HG02870 (cell line): Measurements from ENCODE around the gene ARHGAP26.

Source experiments
- ATAC-seq: cut with Tn5 transposase; IDR thresholded peaks from one replicate; pipeline ENCODE4 v1.9.1; 2021; ENCODE audit warnings: mild to moderate bottlenecking, moderate library complexity; ENCODE audit not compliant: unreplicated experiment

The ARHGAP26 gene

DNA sequence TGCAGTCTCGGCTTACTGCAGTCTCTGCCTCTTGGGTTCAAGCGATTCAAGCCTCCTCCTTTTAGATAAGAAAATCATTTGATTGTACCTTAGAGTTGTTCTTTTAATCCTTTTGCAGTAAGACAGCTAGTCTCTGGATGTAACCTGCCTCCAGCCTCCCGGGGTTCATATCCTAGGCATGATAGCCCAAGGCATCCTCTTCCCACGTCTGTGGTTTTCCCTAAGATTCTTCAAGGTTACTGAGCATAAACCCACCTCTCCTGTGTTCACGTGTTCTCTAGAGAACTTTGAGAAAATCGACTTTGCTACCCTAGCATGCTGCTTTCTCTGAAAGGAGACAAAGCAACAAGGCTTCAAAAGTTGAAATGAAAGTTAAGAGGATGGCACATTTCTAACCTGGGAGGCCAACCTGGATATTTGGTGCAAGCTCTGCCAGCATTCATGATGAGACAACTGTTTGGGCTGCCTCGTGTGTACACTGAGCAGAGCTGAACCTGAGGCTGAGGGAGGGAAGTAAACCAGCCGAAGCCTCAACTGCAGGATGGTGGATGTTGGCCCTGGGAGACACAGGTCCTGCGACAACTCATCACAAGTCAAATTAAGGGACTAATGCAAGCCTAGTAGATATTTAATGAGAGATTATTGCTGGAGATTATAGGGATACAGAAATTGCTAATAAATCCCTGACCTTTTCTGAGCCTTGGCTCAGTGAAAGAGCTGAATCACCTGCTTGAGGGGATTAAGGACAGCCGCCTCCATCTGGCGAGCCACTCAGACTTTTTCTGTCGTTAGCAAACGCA lies 261.8 kb downstream of the ARHGAP26 start:
- ATAC-seq, result no peak

- ATAC-seq, result no peak
These were observed 262.3 kb downstream of the ARHGAP26 start for GRCh38 chr5:143032581-143032836.

DNA sequence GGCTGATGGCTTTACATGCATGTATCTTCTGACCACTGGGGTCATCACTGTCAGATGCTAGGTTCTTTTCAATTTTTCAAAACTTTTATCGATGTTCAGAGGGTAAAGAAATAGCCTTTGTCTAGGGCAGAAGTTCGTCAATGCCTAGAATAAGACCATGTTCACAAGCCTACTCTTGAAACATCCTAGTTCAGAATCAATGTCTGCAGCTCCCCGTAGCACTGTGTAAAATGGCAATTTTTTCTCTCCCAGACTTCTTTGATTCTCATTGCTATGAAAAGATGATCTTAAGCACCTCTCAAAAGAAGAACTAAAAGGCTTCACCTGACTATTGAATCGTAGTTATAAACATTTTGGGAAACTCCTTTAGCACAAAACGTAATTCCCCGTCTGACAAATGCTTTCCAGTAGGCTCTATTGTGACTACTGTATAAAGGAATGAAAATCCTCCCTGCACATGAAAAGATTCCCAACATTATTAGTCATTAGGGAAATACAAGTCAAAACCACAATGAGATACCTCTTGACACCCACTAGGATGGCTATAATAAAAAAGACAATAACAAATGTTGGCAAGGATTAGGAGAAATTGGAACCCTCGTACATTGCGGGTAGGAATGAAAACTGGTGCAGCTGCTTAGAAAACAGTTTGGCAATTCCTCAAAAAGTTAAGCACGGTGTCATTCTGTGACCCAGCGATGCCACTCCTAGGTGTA lies 263.5 kb downstream of the ARHGAP26 start:
- no peak for ATAC-seq

DNA sequence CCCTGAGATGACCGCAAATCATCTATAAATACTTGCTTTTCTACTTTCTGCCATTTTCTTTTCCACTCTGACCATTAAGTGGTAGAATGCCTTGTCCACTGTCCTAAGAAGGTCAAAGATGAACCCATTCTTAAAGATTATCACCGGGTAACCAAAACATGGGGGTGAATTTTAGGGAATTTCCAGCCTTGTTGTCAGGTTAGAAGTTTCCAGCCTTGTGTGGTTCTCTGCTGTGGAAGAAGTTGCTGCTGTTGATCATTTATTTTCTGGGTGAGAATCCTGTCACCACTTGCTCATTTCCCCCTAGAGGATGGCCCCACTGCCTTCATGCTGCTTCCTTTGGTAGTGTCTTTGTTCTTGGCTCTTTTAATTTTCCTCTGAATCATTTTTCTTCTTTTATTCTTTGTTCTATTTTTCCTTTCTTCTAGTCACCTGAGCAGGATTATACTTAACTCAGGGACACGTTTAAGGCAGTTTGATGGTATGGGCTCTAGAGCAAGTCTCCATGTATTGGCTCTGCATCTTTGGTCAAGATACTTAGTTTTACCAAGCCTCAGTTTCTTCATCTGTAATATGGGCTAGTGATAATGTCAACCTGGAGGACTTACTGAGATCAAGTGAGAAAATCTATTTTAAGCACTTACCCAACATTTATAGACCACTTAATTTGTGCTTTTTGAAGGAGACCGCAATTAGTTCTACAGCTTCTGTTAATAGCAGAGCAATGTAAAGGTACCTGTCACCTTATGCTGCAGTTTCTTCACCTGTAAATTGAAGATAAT lies 266.2 kb downstream of the ARHGAP26 start:
- ATAC-seq, result no peak

GRCh38 chr5:143037071-143037470 lies 266.9 kb downstream of the ARHGAP26 start:
- ATAC-seq, result no peak

GRCh38 chr5:143037708-143038107 lies 267.5 kb downstream of the ARHGAP26 start:
- ATAC-seq, result no peak

- no peak for ATAC-seq
These were observed 270.4 kb downstream of the ARHGAP26 start for GRCh38 chr5:143040622-143041021.

GRCh38 chr5:143041461-143041860 lies 271.3 kb downstream of the ARHGAP26 start:
- no peak for ATAC-seq

GRCh38 chr5:143041972-143042770 lies 272.0 kb downstream of the ARHGAP26 start:
- no peak for ATAC-seq

GRCh38 chr5:143044265-143044664 lies 274.1 kb downstream of the ARHGAP26 start:
- ATAC-seq, result no peak

- ATAC-seq, result no peak
These were observed 274.9 kb downstream of the ARHGAP26 start for GRCh38 chr5:143045062-143045461.

DNA sequence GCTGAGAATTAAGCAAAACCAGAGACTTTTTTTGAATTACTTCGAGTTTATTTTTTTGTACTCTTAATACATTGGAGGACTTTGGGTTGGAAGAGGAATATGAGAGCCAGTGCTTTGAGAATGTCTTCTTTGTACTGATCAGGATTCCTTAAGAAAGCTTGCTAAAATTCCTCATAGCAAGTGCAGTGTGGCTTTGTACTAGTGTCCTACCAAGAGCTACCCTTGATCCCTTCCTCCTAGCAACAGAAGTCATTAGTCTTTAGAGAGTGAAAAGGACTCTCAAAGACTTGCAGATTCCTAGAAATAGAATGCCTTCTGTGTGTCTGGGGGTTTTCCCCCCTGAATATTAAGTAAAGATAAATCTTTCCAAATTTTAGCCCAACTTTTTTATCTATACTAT lies 276.1 kb downstream of the ARHGAP26 start:
- no peak for ATAC-seq

DNA sequence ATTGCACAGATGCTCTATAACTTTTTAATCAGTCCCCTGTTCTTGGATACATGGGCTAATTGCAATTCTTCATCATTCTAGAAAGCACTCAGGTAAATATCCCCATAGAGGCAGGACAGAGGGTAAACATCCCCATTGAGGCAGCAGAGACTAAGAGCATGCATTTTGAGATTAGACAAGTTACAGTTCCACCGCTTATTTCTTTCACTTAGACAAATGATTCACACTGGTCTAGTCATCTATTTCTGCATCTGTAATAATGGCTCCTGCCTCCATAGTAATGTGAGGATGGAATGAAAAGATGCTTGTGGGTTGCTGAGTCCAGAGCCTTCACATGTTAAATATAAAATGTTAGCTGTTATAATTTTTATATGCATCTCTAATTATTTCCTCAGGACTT lies 276.9 kb downstream of the ARHGAP26 start:
- ATAC-seq, result no peak

- ATAC-seq, result no peak
These were observed 280.0 kb downstream of the ARHGAP26 start for GRCh38 chr5:143050183-143050582.

DNA sequence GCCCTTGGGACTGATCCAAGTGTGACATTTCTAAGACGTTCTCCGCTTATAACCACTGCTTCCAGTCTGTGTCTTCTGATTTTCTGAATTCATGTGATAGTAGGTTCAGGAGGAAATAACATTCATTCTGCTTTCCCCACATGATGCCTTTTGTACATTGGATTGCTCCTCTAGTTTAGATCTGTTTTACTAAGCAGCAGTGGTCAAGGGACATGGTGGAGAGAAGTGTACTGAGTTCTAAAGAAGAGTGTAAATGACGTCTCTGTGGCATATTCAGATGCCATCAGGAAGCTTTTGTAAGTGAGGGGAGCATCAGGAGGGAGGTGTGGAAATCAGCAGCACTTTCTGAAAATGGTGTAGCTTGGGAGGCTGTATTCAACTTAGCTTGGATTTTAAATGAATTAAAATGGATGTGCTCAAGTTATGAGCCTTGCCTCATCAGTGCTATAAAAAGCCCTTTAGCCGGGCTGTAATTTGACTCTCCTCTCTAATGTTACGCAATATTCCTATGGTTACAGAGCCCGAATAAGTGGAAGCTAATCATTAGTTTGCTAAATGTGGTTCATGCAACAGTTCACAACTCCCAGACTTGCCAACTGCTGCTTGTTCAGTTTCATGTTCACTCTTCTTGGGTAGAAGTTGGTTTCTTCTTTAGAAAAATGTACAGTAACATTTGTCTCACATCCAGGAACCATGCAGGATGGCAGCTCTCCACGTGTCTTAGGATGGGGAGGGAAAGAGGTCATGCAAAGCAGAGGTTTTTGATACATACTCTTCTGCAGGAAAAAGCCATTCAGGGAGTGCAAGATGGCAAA lies 281.3 kb downstream of the ARHGAP26 start:
- ATAC-seq, result no peak

- ATAC-seq, result no peak
These were observed 282.9 kb downstream of the ARHGAP26 start for GRCh38 chr5:143052967-143053682.

- no peak for ATAC-seq
These were observed 283.6 kb downstream of the ARHGAP26 start for GRCh38 chr5:143053780-143054179.

- peak; percentile 23 for ATAC-seq
These were observed 284.3 kb downstream of the ARHGAP26 start for GRCh38 chr5:143054480-143054941.

- ATAC-seq, result peak; percentile 23
These were observed 285.6 kb downstream of the ARHGAP26 start for GRCh38 chr5:143055596-143056338.
